ENCODE measurements around the gene DLGAP1.

DNA sequence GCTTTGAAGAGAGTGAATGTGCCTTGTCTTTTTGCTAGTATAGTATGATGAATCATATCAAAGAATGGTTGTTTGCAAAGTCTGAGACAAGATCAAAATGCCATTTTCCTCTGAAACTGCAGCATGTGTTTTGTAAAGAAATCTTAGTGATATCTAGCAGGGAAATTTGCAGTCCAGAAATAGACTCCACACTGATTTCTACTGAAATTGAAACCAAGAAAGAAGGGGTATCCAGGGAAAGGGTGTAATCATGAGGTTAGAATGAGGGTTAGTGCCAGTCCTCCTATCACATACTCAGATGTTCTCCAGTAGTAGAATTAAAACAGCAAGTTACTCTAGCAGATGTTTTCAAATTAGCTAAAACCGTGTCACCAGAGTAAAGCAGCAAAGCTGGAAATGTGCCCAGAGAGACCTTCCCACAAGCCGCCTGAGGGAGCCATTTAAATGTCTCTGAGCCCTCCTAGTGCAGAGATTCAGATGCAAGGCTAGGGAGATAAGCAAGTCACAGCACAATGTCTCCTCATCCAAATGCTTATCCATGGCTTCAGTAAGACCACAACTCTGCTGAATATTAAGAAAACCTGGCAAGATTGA lies 4.9 kb downstream of the DLGAP1 start:
- no peak for TF ChIP-seq NFIC (IDR thresholded peaks at IDR 0.05)
- TF ChIP-seq FOXM1 (IDR thresholded peaks at IDR 0.05; ENCODE audit: borderline replicate concordance, low read depth) = no peak
- no peak for TF ChIP-seq TAF1 (IDR thresholded peaks at IDR 0.05; ENCODE audit: low read depth)
- TF ChIP-seq, protein P1, sequence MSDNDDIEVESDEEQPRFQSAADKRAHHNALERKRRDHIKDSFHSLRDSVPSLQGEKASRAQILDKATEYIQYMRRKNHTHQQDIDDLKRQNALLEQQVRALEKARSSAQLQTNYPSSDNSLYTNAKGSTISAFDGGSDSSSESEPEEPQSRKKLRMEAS (IDR thresholded peaks at IDR 0.05) = no peak
- TF ChIP-seq TCF12 (IDR thresholded peaks at IDR 0.05; ENCODE audit: low read depth) = no peak
- TF ChIP-seq RAD21 (IDR thresholded peaks at IDR 0.05; ENCODE audit: low read depth) = no peak
- TF ChIP-seq ZBTB7A (IDR thresholded peaks at IDR 0.05; ENCODE audit: low read depth) = no peak
- TF ChIP-seq CEBPB (IDR thresholded peaks at IDR 0.05) = no peak
- TF ChIP-seq EGR1 (IDR thresholded peaks at IDR 0.05) = no peak

Data from Ishikawa (cell line).